Activated naive CD8-positive, alpha-beta T cell treated with anti-CD3 and anti-CD28 coated beads, Interleukin-2, amount 50 U/mL, for 24 hours (primary cell): ENCODE results near the gene SPATA13.

Source experiments
- ATAC-seq: fragments of 150-1000 bp; cut with Tn5 transposase; one replicate; pipeline ENCODE4 v1.10.0; 2021
- DNase-seq: peaks from one replicate; pipeline ENCODE4 v3.0.0; 2021
- H3K27ac Mint-ChIP-seq: one replicate; pipeline ENCODE4 v1.8.0; 2021; ENCODE audit warnings: mild to moderate bottlenecking, mixed read lengths
- H3K27me3 Mint-ChIP-seq: one replicate; pipeline ENCODE4 v1.8.0; 2021; ENCODE audit warnings: mixed read lengths
- H3K36me3 Mint-ChIP-seq: one replicate; pipeline ENCODE4 v1.8.0; 2021; ENCODE audit warnings: low read depth, mixed read lengths
- H3K4me1 Mint-ChIP-seq: one replicate; pipeline ENCODE4 v1.8.0; 2021; ENCODE audit warnings: mixed read lengths
- H3K4me3 Mint-ChIP-seq: one replicate; pipeline ENCODE4 v1.8.0; 2021; ENCODE audit warnings: mild to moderate bottlenecking, moderate library complexity, mixed read lengths
- H3K9me3 Mint-ChIP-seq: one replicate; pipeline ENCODE4 v1.8.0; 2021; ENCODE audit warnings: mixed read lengths

The SPATA13 gene

DNA sequence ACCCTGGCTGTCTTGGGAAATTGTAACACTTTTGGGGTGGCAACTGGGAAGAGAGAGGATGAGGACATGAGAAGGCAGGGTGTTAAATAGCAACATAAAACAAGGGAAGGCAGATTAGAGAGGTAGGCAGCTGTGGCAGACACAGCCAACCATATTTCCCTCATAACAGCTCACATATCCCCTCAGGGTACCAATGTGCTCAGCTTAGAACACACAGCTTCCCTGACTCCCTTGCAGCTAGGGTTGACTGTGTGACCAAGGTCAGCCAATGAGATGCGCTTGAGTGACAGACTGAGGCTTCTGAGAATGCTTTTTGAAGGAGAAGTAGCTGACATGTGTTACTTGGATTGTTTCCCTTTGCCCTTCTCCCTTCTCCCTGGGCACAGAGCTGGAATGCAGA lies 28.8 kb upstream of the SPATA13 start:
- Mint-ChIP-seq H3K36me3 (no peaks in the 10 kb centered on the region), H3K4me3 (no peak overlapping the region), H3K9me3 (peaks cover 8% of the 10 kb centered on the region), H3K27me3 (peaks cover 6% of the 10 kb centered on the region), H3K27ac (no peak overlapping the region), H3K4me1 (peaks cover 11% of the 10 kb centered on the region)
- DNase-seq (no peak), ATAC-seq (no peak)

DNA sequence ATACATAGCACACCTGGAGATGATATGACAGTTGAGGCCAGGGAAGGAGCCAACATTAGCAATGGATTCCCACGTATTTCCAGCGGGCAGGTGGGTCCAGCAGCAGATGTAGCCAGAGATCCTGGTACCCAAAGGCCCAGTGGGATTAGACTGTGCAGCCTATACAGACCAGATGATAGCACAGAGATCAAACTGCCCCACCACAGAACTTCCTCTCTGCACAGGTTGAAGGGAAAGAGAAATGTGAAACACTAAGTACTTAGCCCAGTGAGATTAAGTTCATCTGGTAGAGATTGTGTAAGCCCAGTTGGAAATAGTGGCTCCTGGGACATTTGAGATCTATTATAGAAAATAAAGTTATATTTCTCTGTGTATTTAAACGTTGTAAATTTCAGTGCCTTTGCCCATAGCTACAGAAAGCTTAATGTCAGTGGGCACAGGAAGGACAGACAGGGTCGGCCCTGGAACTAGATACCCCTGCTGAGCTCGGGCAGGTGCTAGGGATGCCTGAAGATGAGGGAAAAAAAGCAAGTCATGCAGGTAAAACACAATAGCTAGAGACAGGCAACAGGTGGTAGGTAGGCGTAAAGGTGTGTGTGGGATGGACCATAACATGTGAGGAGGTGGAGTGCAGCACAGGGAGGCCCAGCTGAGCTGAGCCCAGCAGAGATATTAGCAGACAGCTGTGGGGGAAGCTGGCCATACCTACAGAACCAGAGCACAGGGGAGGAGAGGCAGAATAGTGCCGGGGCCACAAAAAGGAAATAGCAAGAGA lies 27.3 kb upstream of the SPATA13 start:
- Mint-ChIP-seq H3K9me3 (peaks cover 8% of the 10 kb centered on the region), H3K27me3 (peaks cover 3% of the 10 kb centered on the region), H3K4me1 (no peaks in the 10 kb centered on the region), H3K4me3 (no peak overlapping the region), H3K36me3 (no peaks in the 10 kb centered on the region), H3K27ac (no peak overlapping the region)
- no peak for ATAC-seq
- DNase-seq: no peak

- Mint-ChIP-seq H3K4me3 (no peak overlapping the region), H3K36me3 (no peaks in the 10 kb centered on the region), H3K9me3 (peaks cover 8% of the 10 kb centered on the region), H3K4me1 (no peaks in the 10 kb centered on the region), H3K27ac (no peak overlapping the region), H3K27me3 (peaks cover 3% of the 10 kb centered on the region)
- DNase-seq (no peak), ATAC-seq (no peak)
These were observed 26.3 kb upstream of the SPATA13 start for GRCh38 chr13:24134231-24134630.

- no peak for ATAC-seq
- DNase-seq: no peak
- no peak overlapping the region for H3K27ac Mint-ChIP-seq
- H3K9me3 Mint-ChIP-seq: peaks cover 8% of the 10 kb centered on the region
- no peaks in the 10 kb centered on the region for H3K36me3 Mint-ChIP-seq
- no peak overlapping the region for H3K4me3 Mint-ChIP-seq
- no peaks in the 10 kb centered on the region for H3K4me1 Mint-ChIP-seq
- H3K27me3 Mint-ChIP-seq: peaks cover 3% of the 10 kb centered on the region
These were observed 25.8 kb upstream of the SPATA13 start for GRCh38 chr13:24134757-24135156.

DNA sequence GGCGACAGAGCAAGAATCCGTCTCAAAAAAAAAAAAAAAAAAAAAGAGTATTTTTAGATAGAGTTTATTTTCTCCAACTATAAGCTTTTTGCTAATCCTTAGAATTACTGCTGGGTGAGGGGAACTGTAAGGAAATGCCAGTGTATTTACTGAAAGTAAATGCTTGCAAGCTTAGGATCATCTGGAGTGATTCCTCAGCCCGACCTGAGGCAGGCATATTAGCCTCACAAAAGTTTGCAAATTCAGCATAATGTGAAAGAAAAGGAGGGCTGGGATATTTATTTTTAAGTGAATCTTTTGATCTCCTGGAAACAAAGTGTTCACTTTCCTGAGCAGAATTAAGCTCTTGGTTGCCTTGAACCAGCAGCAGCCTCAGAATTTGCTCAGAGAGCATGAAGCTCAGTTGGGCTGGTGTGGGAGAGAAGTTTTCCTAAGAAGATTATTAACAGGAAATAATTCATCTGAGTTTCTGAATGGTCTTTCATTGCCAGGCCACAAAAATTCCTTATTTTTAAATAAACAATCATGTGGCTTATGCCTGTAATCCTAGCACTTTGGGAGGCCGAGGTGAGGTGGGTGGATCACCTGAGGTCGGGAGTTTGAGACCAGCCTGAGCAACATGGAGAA lies 24.7 kb upstream of the SPATA13 start:
- Mint-ChIP-seq H3K27me3 (peaks cover 3% of the 10 kb centered on the region), H3K27ac (no peak overlapping the region), H3K9me3 (peaks cover 8% of the 10 kb centered on the region), H3K36me3 (no peaks in the 10 kb centered on the region), H3K4me3 (no peak overlapping the region), H3K4me1 (no peaks in the 10 kb centered on the region)
- no peak for DNase-seq
- ATAC-seq: no peak

DNA sequence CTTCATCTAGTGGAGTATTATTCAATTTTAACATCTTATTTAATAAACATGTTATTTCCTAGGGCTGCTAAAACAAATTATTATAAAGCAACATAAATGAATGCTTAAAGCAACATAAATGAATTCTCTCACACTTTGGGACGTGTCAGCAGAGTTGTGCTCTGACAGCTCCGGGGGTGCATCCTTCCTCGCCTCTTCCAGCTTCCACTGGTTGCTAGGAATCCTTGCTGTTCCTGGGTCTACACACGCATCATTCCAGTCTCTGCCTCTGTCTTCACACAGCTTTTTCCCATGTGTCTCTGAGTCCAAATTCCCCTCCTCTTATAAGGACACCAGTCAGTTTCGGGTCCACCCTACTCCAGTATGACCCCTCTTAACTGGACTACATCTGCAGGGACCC lies 21.6 kb upstream of the SPATA13 start:
- Mint-ChIP-seq H3K27me3 (no peaks in the 10 kb centered on the region), H3K9me3 (no peaks in the 10 kb centered on the region), H3K4me1 (no peaks in the 10 kb centered on the region), H3K36me3 (no peaks in the 10 kb centered on the region), H3K27ac (no peak overlapping the region), H3K4me3 (no peak overlapping the region)
- no peak for ATAC-seq
- no peak for DNase-seq

DNA sequence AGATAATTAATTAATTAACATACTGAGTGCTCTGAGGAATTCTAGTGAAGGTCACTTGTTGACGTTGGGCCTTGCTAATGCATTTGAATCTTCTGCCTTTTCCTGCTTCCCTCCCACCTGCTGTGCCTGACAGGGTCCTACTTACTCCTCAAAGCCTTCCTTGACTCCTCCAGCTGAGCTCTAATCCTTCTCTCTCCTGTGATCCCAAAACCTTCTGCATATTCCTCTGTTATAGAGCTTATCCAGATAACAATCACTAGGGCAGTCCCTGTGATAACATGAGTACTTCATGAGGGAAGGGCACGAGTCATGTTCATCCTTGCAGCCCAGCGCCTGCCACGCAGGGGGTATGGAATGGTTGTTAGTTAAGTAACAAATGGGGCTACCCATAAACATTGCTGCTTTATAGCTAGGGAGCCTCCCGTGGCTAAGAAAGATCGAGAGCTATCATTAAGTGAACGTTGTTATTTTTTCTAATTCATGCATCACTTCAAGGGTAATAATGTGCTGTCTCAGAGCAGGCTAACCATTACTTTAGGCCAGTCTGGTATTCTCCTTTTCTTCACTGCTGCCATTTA lies 19.1 kb upstream of the SPATA13 start:
- ATAC-seq (no peak), DNase-seq (no peak)
- no peaks in the 10 kb centered on the region for H3K4me1 Mint-ChIP-seq

GRCh38 chr13:24142453-24142852 lies 18.1 kb upstream of the SPATA13 start:
- Mint-ChIP-seq H3K9me3 (no peaks in the 10 kb centered on the region), H3K27me3 (no peaks in the 10 kb centered on the region), H3K4me1 (no peaks in the 10 kb centered on the region), H3K4me3 (no peak overlapping the region), H3K36me3 (no peaks in the 10 kb centered on the region), H3K27ac (no peak overlapping the region)
- DNase-seq (no peak), ATAC-seq (no peak)

More for the DNA sequence above, 19.1 kb upstream of the SPATA13 start:
- Mint-ChIP-seq H3K9me3 (no peaks in the 10 kb centered on the region), H3K27ac (no peak overlapping the region), H3K4me3 (no peak overlapping the region), H3K27me3 (no peaks in the 10 kb centered on the region), H3K36me3 (no peaks in the 10 kb centered on the region)

DNA sequence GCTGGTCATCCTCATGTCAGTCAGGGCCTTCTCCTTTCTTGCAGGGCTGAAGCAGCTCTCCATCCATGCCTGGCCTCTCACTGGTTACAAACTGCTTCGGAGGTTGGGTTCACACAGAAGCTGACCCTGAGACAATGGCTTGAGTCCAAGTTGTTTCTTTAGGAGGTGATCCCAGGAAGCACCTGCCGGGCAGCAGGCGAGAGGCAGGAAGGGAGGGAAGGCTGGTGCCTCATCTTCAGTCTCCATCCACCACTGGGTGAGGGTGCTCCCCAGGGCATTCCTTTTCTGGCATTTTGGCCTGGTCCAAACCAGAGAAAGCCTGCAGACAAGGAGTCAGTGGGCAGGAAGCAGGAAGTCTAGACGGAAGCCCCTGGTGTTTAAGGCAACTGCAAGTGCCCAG lies 17.6 kb upstream of the SPATA13 start:
- no peak overlapping the region for H3K4me3 Mint-ChIP-seq
- DNase-seq: no peak
- no peak overlapping the region for H3K27ac Mint-ChIP-seq

DNA sequence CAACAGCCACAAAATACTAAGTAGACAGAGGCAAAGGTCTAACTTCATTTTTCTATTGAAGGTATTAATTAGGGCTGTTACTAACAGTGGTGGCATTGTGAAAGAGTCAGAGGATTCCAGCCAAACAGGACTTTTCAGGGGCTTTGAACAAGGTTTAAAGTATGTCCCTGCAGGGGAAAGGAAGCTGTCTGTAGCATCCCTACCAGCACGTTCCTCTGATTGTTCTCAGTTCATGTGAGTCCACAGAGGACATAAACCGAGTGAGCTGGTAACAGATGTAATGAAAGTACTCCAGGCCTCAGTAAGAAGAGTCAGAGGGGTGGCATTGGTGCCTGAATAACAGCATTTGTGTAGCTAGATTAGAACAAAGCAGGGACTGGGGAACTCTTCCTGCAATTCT lies 15.3 kb upstream of the SPATA13 start:
- no peaks in the 10 kb centered on the region for H3K36me3 Mint-ChIP-seq

More for the DNA sequence above, 17.6 kb upstream of the SPATA13 start:
- Mint-ChIP-seq H3K27me3 (no peaks in the 10 kb centered on the region), H3K4me1 (no peaks in the 10 kb centered on the region), H3K9me3 (no peaks in the 10 kb centered on the region), H3K36me3 (no peaks in the 10 kb centered on the region)
- ATAC-seq: no peak

DNA sequence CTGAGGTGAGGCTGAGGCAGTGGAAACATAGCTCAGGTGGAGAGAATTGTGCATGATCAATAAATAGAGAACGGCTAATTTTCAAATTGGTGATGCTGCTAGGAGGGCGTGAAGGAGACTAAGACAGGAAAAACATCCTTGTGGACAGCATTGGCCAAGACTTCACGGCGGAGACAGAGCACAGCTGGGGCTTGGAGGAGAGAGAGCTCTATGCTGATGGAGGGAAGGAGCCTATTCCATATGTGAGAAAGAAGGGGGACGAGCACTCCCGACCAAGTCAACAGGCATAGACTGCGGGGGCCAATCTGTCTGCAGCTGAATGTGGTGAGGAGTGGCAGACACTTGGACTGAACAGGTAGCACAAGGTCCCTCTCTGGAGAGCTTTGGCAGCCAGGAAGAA lies 14.8 kb upstream of the SPATA13 start:
- H3K27ac Mint-ChIP-seq: no peak overlapping the region
- H3K4me1 Mint-ChIP-seq: peaks cover 3% of the 10 kb centered on the region
- no peak overlapping the region for H3K4me3 Mint-ChIP-seq
- DNase-seq: no peak
- no peaks in the 10 kb centered on the region for H3K36me3 Mint-ChIP-seq
- ATAC-seq: no peak
- no peaks in the 10 kb centered on the region for H3K9me3 Mint-ChIP-seq
- no peaks in the 10 kb centered on the region for H3K27me3 Mint-ChIP-seq

More for the DNA sequence above, 15.3 kb upstream of the SPATA13 start:
- no peak for DNase-seq
- no peak overlapping the region for H3K27ac Mint-ChIP-seq
- no peaks in the 10 kb centered on the region for H3K9me3 Mint-ChIP-seq
- no peak for ATAC-seq
- H3K4me1 Mint-ChIP-seq: peaks cover 3% of the 10 kb centered on the region
- H3K4me3 Mint-ChIP-seq: no peak overlapping the region
- H3K27me3 Mint-ChIP-seq: no peaks in the 10 kb centered on the region

DNA sequence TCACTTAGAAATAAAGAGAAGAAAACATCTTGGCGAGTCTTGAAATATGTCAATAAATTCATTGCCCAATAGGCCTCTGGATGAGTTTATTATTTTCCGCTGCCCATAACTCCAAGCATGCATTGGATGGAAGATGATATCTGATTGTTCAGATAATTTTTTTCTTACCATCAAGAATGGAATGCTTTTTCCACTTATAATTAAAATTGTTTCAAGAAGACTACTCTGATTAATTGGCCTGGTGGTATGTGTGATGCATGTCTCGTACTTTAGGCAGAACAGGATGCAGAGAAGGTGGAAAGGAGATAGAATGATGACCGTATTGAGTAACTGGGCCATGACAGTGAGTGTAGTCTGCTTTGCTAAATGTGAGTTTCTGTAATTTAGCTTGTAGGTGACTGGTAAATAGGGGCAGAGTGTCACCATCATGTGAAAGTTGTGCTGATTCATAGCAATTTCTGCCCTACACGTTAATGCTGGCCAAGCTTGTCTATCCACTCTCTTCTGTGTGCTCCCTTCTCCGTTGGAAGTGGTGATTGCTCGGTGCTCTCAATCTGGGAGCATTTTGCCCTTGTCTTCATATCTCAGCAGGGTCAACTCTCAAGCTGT lies 13.5 kb upstream of the SPATA13 start:
- no peak for ATAC-seq
- Mint-ChIP-seq H3K27ac (no peak overlapping the region), H3K4me1 (peaks cover 3% of the 10 kb centered on the region), H3K4me3 (no peak overlapping the region), H3K9me3 (no peaks in the 10 kb centered on the region), H3K36me3 (no peaks in the 10 kb centered on the region), H3K27me3 (no peaks in the 10 kb centered on the region)
- no peak for DNase-seq

GRCh38 chr13:24147570-24147963 lies 13.0 kb upstream of the SPATA13 start:
- DNase-seq: no peak

GRCh38 chr13:24148414-24149235 lies 11.9 kb upstream of the SPATA13 start:
- no peak for ATAC-seq
- Mint-ChIP-seq H3K4me1 (peaks cover 13% of the 10 kb centered on the region), H3K27ac (no peak overlapping the region), H3K27me3 (no peaks in the 10 kb centered on the region), H3K9me3 (no peaks in the 10 kb centered on the region), H3K4me3 (no peak overlapping the region), H3K36me3 (no peaks in the 10 kb centered on the region)
- no peak for DNase-seq

More at GRCh38 chr13:24147570-24147963, 13.0 kb upstream of the SPATA13 start:
- Mint-ChIP-seq H3K9me3 (no peaks in the 10 kb centered on the region), H3K4me3 (no peak overlapping the region), H3K36me3 (no peaks in the 10 kb centered on the region), H3K4me1 (peaks cover 6% of the 10 kb centered on the region), H3K27ac (no peak overlapping the region), H3K27me3 (no peaks in the 10 kb centered on the region)
- no peak for ATAC-seq
